Measurements from ENCODE around the gene LTB. TPM values are rescaled to one million over a fixed set of nuclear protein-coding genes. Genes with fewer than 3 reads are reported as not detected.

The LTB gene
- total and polyA plus RNA-seq, 7 experiments from 2014 or later: 370 to 2,371 (median 728) TPM

DNA sequence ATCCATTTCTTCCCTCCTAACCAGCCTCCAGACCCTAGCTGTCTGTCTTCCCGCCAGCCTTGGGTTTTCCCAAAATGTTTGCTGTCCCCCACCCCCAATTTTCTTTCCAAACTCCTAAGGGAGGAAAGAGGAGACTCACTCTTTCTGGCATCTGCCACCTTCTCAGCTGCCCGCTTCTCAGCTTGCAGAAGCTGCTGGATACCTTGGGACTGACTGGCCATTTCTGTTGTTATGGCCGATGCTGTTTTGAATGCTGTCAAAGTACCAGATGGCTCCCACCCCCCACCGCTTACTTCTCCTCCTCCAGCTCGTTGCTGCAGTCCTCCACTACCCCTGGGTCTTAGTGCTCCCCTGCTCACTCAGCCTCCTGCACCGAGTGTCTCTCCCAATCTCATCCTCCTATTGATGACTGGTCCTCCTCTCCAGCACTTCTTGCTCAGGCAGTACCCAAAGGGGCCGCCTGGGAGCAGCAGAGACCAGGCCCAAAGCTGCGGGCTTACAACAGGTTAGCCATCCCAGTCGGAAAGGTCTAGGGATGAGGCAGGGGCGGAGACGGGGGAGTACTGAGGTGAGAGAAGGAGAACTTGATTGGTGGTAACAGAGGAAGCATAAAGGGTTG lies 35.8 kb downstream of the LTB start, which contains the start of gene ATP6V1G2:
Gene ATP6V1G2, minus strand, starts transcription at position 270 of the 619 bp plus-strand sequence. Its CDS starts 49 bp downstream, at position 221.
- intact Hi-C loops (cut with micrococcal nuclease): loop anchor here (1.0 to 10.0 kb wide), 8 partner anchors 52 to 412 kb away; partner anchors contain the start of genes ABHD16A (in 1 of the 2), EHMT2 (in 1 of the 2), LY6G6F (in 1 of the 2) and NELFE (in 1 of the 2)
- peaks cover 22 to 59% (median 47%) of the 10 kb centered on the region in 7 donors for H3K4me1 Mint-ChIP-seq
- peak within 1 kb of the TSS; percentile 78 to 98 (median 95) for H3K27ac Mint-ChIP-seq
- peak within 1 kb of the TSS; percentile 81 to 97 (median 91) for H3K4me3 Mint-ChIP-seq
- ATAC-seq: peak; percentile 73
- Histone ChIP-seq H3K9me3 (ENCODE audit: control insufficient read depth in 2 of 3, low read length in 3 of 3) (no peaks in the 10 kb centered on the region), H3K36me3 (ENCODE audit: control insufficient read depth in 2 of 3, insufficient read depth in 3 of 3, low read length in 3 of 3) (no peaks in the 10 kb centered on the region), H3K27me3 (ENCODE audit: control insufficient read depth in 2 of 2, insufficient read depth in 2 of 2, low read length in 2 of 2) (no peaks in the 10 kb centered on the region), H3K4me3 (ENCODE audit: low read length) (peak within 1 kb of the TSS; percentile 68), H3K4me1 (ENCODE audit: control insufficient read depth in 2 of 2, insufficient read depth in 2 of 2, low read length in 2 of 2) (peaks cover 23 to 31% of the 10 kb centered on the region in 2 donors), H3K27ac (ENCODE audit: low read depth, low read length) (peak within 1 kb of the TSS; percentile 89)
- no peaks in the 10 kb centered on the region for H3K27me3 Mint-ChIP-seq
- POLR2A ChIA-PET: interaction anchor here (0.9 to 53.8 kb wide), 4 partner anchors 12 to 150 kb away, joined by 3 to 3078 read pairs (median 6); partner anchors contain the start of genes AIF1, LST1, LTA and LTB
- peak; percentile 68 to 88 (median 80) for DNase-seq
- CTCF ChIA-PET: interaction anchor here (0.5 to 13.5 kb wide), 8 partner anchors 11 to 287 kb away, joined by 3 to 501 read pairs (median 4); partner anchors contain the start of genes LST1, LTB, NCR3 and TNF
- peaks cover 0 to 7% (median 0%) of the 10 kb centered on the region in 11 donors for H3K9me3 Mint-ChIP-seq
- peaks cover 0 to 3% (median 0%) of the 10 kb centered on the region in 5 donors for H3K36me3 Mint-ChIP-seq

DNA sequence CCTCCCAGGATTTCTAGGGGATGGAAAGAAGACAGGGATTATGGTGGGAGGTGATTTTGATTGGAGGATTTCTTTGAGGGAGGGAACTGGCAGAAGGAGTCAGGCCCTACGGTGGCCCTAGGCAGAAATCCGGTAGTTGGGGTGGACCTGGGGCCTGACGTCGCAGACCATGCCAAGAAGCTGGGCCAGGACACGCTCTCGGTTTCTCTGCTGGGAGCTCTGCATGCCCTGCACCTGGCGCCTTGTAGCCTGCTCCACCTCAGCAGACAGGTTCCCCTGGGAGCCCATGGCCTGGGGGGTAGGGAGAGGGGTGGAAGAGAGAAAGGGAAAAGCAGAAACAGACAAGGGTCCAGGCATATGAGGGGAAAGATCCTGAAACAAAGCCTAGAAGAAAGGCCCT lies 36.9 kb downstream of the LTB start:
- ChIA-PET POLR2A (interaction anchor here (0.8 to 53.8 kb wide), 3 partner anchors 14 to 339 kb away, joined by 3 to 3078 read pairs (median 3); partner anchors contain the start of genes AIF1, LST1, LTA and LTB), CTCF (interaction anchor here (0.6 to 13.5 kb wide), 3 partner anchors 35 to 136 kb away, joined by 3 to 501 read pairs (median 298); partner anchors contain the start of genes LST1, LTB, LY6G5C and NCR3)
- H3K36me3 Mint-ChIP-seq: peaks cover 3 to 8% (median 7%) of the 10 kb centered on the region in 5 donors
- no peak for ATAC-seq
- Histone ChIP-seq H3K9me3 (ENCODE audit: control insufficient read depth in 2 of 3, low read length in 3 of 3) (no peaks in the 10 kb centered on the region), H3K4me3 (ENCODE audit: low read length) (no peak overlapping the region), H3K4me1 (ENCODE audit: control insufficient read depth in 2 of 2, insufficient read depth in 2 of 2, low read length in 2 of 2) (peaks cover 29 to 33% of the 10 kb centered on the region in 2 donors), H3K27me3 (ENCODE audit: control insufficient read depth in 2 of 2, insufficient read depth in 2 of 2, low read length in 2 of 2) (no peaks in the 10 kb centered on the region), H3K27ac (ENCODE audit: low read depth, low read length) (no peak overlapping the region), H3K36me3 (ENCODE audit: control insufficient read depth in 2 of 3, insufficient read depth in 3 of 3, low read length in 3 of 3) (peaks cover 0 to 2% (median 1%) of the 10 kb centered on the region in 3 experiments)
- peaks cover 28 to 64% (median 50%) of the 10 kb centered on the region in 7 donors for H3K4me1 Mint-ChIP-seq
- peak overlapping the region in 4 of 9 donors; percentile 1 to 84 (median 38) for H3K27ac Mint-ChIP-seq
- H3K27me3 Mint-ChIP-seq: no peaks in the 10 kb centered on the region
- DNase-seq: no peak
- peak overlapping the region in 3 of 10 donors; percentile 43 to 62 (median 46) for H3K4me3 Mint-ChIP-seq
- H3K9me3 Mint-ChIP-seq: peaks cover 0 to 7% (median 0%) of the 10 kb centered on the region in 11 donors
- intact Hi-C loops (cut with micrococcal nuclease): loop anchor here in 1 of 2 donors (10.0 kb wide), 1 partner anchor 160 kb away; the partner anchor contains the start of genes ABHD16A and LY6G6F

DNA sequence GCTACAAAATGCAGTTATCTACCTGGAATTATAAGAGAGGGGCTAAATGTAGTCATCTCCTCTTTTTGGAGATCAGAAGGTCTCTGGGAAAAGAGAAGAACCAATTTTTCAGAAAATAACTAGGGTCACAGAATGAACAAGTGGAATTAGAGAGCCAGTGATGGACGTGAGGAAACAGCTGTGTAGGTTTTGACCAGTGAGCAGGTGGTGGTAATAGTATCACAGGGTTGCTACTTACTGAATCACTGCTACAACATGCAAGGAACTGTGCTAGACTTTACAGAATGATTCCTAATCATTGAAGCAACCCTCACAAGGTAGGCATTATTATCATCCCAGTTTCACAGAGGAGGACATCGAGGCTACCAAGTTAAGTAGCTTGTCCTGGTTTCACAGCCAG lies 37.5 kb downstream of the LTB start:
- ATAC-seq: no peak
- ChIA-PET CTCF (interaction anchor here (11.6 to 13.5 kb wide), 2 partner anchors 36 to 52 kb away, joined by 298 to 501 read pairs; partner anchors contain the start of genes LST1, LTB, NCR3 and TNF), POLR2A (interaction anchor here (53.8 kb wide), 1 partner anchor 51 kb away, joined by 3078 read pairs; the partner anchor contains the start of genes AIF1, LST1, LTA and LTB)
- Histone ChIP-seq H3K36me3 (ENCODE audit: control insufficient read depth in 2 of 3, insufficient read depth in 3 of 3, low read length in 3 of 3) (peaks cover 0 to 8% (median 7%) of the 10 kb centered on the region in 3 experiments), H3K4me1 (ENCODE audit: control insufficient read depth in 2 of 2, insufficient read depth in 2 of 2, low read length in 2 of 2) (peaks cover 35 to 39% of the 10 kb centered on the region in 2 donors), H3K4me3 (ENCODE audit: low read length) (no peak overlapping the region), H3K27me3 (ENCODE audit: control insufficient read depth in 2 of 2, insufficient read depth in 2 of 2, low read length in 2 of 2) (no peaks in the 10 kb centered on the region), H3K27ac (ENCODE audit: low read depth, low read length) (no peak overlapping the region), H3K9me3 (ENCODE audit: control insufficient read depth in 2 of 3, low read length in 3 of 3) (no peaks in the 10 kb centered on the region)
- intact Hi-C loops (cut with micrococcal nuclease): loop anchor here (5.0 to 10.0 kb wide), 2 partner anchors 142 to 160 kb away; partner anchors contain the start of genes ABHD16A (in 1 of the 2), LY6G6F (in 1 of the 2) and MICA (in 1 of the 2)
- peaks cover 34 to 70% (median 53%) of the 10 kb centered on the region in 7 donors for H3K4me1 Mint-ChIP-seq
- H3K27me3 Mint-ChIP-seq: no peaks in the 10 kb centered on the region
- no peak for DNase-seq
- peaks cover 0 to 7% (median 0%) of the 10 kb centered on the region in 11 donors for H3K9me3 Mint-ChIP-seq
- H3K36me3 Mint-ChIP-seq: peaks cover 10 to 14% (median 13%) of the 10 kb centered on the region in 5 donors
- peak overlapping the region in 1 of 10 donors; percentile 39 for H3K4me3 Mint-ChIP-seq
- H3K27ac Mint-ChIP-seq: peak overlapping the region in 2 of 9 donors; percentile 1 to 4

DNA sequence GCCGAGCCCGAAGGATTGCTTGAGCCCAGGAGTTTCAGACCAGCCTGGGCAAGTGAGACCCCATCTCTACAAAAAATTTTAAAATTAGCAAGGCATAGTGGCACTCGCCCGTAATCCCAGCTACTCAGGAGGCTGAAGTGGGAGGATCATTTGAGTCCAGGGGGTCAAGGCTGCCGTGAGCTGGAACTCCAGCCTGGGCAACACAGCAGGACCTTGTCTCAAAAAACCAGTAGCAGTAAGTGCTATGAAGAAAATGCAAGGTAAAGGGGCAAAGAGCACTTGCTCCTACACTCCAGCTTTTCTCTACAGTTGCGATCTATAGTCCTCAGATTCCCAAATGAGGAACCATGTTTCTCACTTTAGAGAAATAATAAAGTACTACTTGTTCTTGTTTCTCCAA lies 38.6 kb downstream of the LTB start:
- Histone ChIP-seq H3K27me3 (ENCODE audit: control insufficient read depth in 2 of 2, insufficient read depth in 2 of 2, low read length in 2 of 2) (no peaks in the 10 kb centered on the region), H3K4me1 (ENCODE audit: control insufficient read depth in 2 of 2, insufficient read depth in 2 of 2, low read length in 2 of 2) (peaks cover 45 to 49% of the 10 kb centered on the region in 2 donors), H3K27ac (ENCODE audit: low read depth, low read length) (peak overlapping the region; percentile 97), H3K9me3 (ENCODE audit: control insufficient read depth in 2 of 3, low read length in 3 of 3) (no peaks in the 10 kb centered on the region), H3K4me3 (ENCODE audit: low read length) (no peak overlapping the region), H3K36me3 (ENCODE audit: control insufficient read depth in 2 of 3, insufficient read depth in 3 of 3, low read length in 3 of 3) (peaks cover 4 to 18% (median 17%) of the 10 kb centered on the region in 3 experiments)
- Mint-ChIP-seq H3K9me3 (peaks cover 0 to 7% (median 0%) of the 10 kb centered on the region in 11 donors), H3K4me3 (peak overlapping the region in 2 of 10 donors; percentile 97 to 99), H3K27ac (peak overlapping the region in 2 of 9 donors; percentile 100), H3K36me3 (peaks cover 20 to 23% (median 21%) of the 10 kb centered on the region in 5 donors), H3K4me1 (peaks cover 44 to 72% (median 57%) of the 10 kb centered on the region in 7 donors), H3K27me3 (no peaks in the 10 kb centered on the region)
- ATAC-seq: no peak
- POLR2A ChIA-PET: interaction anchor here (0.6 to 53.8 kb wide), 3 partner anchors 13 to 52 kb away, joined by 3 to 3078 read pairs (median 7); partner anchors contain the start of genes AIF1, LST1, LTA and LTB
- CTCF ChIA-PET: interaction anchor here (1.1 to 11.6 kb wide), 4 partner anchors 32 to 53 kb away, joined by 3 to 501 read pairs (median 6); partner anchors contain the start of genes NCR3 and TNF
- DNase-seq: no peak
- intact Hi-C loops (cut with micrococcal nuclease): loop anchor here (5.0 to 10.0 kb wide), 2 partner anchors 141 to 161 kb away; partner anchors contain the start of genes ABHD16A (in 1 of the 2), LY6G6F (in 1 of the 2) and MICA (in 1 of the 2)

DNA sequence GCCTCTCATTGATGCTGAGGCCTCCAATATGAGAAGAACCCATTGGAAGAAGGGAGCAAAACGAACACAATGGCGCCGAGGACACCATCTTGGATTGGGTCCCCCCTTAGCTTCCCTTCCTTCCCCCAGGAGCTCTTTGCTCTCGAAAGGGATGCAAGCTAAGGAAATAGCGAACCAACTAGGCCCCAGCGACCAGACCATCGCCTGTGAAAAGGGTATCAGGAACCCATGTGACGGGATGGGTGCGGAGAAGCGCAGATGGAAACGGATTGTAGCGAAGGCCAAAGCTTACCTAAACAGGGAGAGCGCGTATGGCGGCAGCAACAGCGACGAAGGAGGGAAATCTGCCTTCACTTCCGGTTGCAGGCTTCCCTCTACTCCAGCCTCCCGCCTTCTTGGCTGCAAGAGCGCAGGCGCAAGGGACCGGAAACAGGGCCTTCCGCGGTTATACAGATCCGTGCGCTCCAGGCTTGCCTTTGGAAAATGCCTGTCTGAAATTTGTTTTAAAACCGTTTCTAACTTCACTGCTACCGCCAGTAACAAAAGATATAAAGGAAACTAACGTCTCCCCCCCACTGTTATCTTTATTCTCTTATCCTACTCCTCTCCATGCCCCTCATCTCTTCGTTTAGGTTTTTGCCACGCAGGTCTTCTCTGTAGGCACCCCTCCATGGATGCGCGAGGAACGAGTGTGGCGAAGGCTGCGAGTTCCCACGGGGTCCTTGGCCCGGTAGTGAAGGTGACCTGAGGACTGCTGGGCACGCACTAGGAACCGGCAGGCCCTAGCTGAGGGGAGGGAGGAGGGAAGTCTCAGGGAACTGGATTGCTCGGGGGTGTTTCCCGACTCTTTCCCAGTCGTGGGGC lies 40.3 kb downstream of the LTB start, which contains the start of gene DDX39B:
Gene DDX39B, minus strand, starts transcription at position 346 of the 864 bp plus-strand sequence. CDS start 1,471 bp downstream, outside the sequence.
- peak; percentile 80 to 97 (median 94) for DNase-seq
- H3K4me3 Mint-ChIP-seq: peak within 1 kb of the TSS; percentile 84 to 99 (median 98)
- Histone ChIP-seq H3K27ac (ENCODE audit: low read depth, low read length) (peak within 1 kb of the TSS; percentile 97), H3K9me3 (ENCODE audit: control insufficient read depth in 2 of 3, low read length in 3 of 3) (no peaks in the 10 kb centered on the region), H3K4me1 (ENCODE audit: control insufficient read depth in 2 of 2, insufficient read depth in 2 of 2, low read length in 2 of 2) (peaks cover 34 to 45% of the 10 kb centered on the region in 2 donors), H3K4me3 (ENCODE audit: low read length) (peak within 1 kb of the TSS; percentile 77), H3K36me3 (ENCODE audit: control insufficient read depth in 2 of 3, insufficient read depth in 3 of 3, low read length in 3 of 3) (peaks cover 4 to 33% (median 23%) of the 10 kb centered on the region in 3 experiments), H3K27me3 (ENCODE audit: control insufficient read depth in 2 of 2, insufficient read depth in 2 of 2, low read length in 2 of 2) (no peaks in the 10 kb centered on the region)
- ChIA-PET CTCF (interaction anchor here (0.8 to 3.3 kb wide), 12 partner anchors 9 to 1781 kb away, joined by 3 to 33 read pairs (median 5); partner anchors contain the start of genes NCR3 and NEU1), POLR2A (interaction anchor here (0.6 to 53.8 kb wide), 37 partner anchors 9 to 1430 kb away, joined by 3 to 3078 read pairs (median 4); partner anchors contain the start of genes AIF1, BAG6, C6orf47 and CSNK2B)
- no peaks in the 10 kb centered on the region for H3K27me3 Mint-ChIP-seq
- H3K36me3 Mint-ChIP-seq: peaks cover 22 to 31% (median 25%) of the 10 kb centered on the region in 5 donors
- intact Hi-C loops (cut with micrococcal nuclease): loop anchor here (1.0 to 10.0 kb wide), 14 partner anchors 45 to 653 kb away; partner anchors contain the start of genes ABHD16A (in 2 of the 2), BAG6 (in 2 of the 2), PRRC2A (in 2 of the 2) and GPSM3 (in 1 of the 2)
- peak within 1 kb of the TSS; percentile 90 to 100 (median 100) for H3K27ac Mint-ChIP-seq
- H3K9me3 Mint-ChIP-seq: peaks cover 0 to 7% (median 0%) of the 10 kb centered on the region in 11 donors
- peak; percentile 83 for ATAC-seq
- peaks cover 34 to 65% (median 55%) of the 10 kb centered on the region in 7 donors for H3K4me1 Mint-ChIP-seq
